ENCODE results near the gene C4orf51. TPM values are rescaled to one million over a fixed set of nuclear protein-coding genes. Genes with fewer than 3 reads are reported as not detected.
A peak's percentile ranks its signal among the peaks of the same experiment; 100 is the strongest.

The C4orf51 gene
- polyA plus RNA-seq, 1 donor from 2014 or later: not detected

DNA sequence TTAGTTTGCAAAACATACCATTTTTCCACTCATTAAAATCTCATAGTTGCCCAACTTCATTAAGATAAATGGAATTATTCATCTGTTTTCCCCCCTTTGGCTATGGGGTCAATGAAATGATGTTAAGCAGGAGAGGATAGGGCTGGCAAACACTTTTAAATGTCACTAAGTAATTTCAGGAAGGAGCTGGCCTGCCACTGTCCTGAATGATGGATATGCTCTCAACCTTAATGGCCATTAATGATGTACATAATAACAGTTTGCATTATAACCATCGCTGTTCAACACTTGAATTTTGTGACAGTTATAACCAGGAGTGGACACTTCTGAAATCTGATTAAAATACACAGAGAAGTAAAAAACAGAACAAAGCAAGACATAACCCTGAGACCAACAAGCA, 77.2 kb downstream of the C4orf51 start:
- Mint-ChIP-seq H3K4me3 (no peak overlapping the region), H3K27ac (no peak overlapping the region), H3K36me3 (peaks cover 10% of the 10 kb centered on the region), H3K27me3 (peaks cover 2% of the 10 kb centered on the region), H3K4me1 (no peaks in the 10 kb centered on the region), H3K9me3 (no peaks in the 10 kb centered on the region)

DNA sequence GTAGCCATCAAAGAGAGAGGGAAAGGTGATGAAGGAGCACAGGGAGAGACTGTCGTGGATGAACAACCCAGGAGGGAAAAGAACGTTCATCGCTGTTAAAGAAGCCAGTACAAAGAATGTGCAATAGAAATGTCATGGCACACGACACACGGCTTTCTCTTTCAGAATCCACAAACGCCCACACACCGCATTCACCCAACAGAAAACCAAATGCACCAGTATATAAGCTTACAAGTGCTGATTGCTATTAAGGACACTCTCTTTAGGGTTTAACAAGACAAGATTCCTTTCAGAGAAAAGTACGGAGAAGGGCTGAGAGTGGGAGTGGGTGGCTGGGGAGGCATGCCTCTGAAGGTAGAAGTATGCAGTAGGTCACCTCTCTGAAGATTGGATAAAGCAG, 80.2 kb downstream of the C4orf51 start:
- no peaks in the 10 kb centered on the region for H3K9me3 Mint-ChIP-seq
- H3K4me3 Mint-ChIP-seq: no peak overlapping the region
- H3K4me1 Mint-ChIP-seq: no peaks in the 10 kb centered on the region
- H3K36me3 Mint-ChIP-seq: peaks cover 17% of the 10 kb centered on the region
- H3K27me3 Mint-ChIP-seq: no peaks in the 10 kb centered on the region
- no peak overlapping the region for H3K27ac Mint-ChIP-seq

DNA sequence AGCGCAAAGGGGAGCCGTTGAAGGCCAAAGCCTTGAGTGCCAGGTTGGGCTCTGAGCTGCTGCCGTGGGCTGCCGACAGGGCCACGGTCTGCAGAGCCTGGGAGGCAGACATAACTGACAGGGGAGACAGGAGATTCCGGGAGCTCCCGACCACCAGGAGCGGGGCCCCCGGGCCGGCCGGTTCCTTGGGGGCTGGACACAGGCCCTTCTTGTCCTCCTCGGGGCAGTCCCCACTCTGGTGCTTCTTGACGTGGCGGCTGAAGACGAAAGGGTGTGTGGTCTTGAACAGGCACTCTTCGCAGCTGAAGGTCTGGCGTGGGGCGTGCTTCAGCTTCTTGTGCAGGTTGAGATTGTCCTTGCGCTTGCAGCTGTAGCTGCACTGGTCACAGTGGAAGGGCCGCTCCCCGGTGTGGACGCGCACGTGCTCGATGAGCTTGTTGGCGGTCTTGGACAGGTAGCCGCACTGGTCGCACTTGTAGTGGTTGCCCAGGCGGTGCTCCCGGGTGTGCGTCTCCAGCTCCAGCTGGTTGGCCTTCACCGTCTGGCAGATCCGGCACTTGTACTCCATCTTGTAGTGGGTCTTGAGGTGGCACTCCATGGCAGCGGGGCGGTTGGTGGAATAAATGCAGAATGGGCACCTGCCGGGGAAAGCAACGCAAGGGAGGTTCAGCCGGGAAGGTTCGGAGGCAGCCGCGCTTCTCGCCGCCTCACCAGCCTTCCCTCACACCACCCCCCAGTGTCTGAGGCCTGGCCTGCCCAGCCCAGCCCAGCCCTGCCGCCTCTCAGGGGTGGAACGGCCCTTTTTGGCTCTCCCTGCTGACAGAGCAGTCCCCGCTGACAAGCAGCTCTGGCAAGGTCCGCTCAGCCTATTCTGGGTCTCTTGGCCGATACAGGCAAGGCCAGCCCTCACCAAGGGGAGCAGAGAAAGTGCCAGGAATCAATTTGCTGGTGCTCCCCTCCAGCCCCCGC, 81.3 kb downstream of the C4orf51 start:
- H3K36me3 Mint-ChIP-seq: peaks cover 17% of the 10 kb centered on the region
- H3K4me1 Mint-ChIP-seq: peaks cover 0 to under 1% (median 0%) of the 10 kb centered on the region in 3 donors
- H3K27me3 Mint-ChIP-seq: no peaks in the 10 kb centered on the region
- no peak overlapping the region for H3K4me3 Mint-ChIP-seq
- no peak overlapping the region for H3K27ac Mint-ChIP-seq
- no peaks in the 10 kb centered on the region for H3K9me3 Mint-ChIP-seq

DNA sequence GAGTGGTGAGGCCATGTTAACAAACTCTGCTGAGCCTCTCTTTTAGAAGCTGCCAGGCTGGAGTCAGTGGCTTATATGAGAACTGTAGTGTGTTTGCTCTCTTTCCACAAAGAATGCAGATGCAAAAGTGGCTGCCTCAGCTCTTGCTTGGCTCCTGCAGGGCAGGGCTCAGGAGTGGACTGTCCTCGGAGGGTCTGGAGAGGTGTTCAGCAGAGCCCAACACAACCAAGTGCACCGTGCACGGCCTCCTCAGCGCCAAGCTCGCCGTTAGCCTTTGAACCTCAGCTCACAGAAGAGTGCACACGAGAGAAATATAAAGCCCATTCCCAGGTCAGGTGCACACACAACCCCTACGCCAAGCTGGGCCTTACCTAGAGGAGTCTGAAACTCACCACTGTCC, 82.8 kb downstream of the C4orf51 start:
- Mint-ChIP-seq H3K27ac (no peak overlapping the region), H3K36me3 (peaks cover 27% of the 10 kb centered on the region), H3K9me3 (peaks cover 0 to 4% (median 0%) of the 10 kb centered on the region in 3 donors), H3K27me3 (no peaks in the 10 kb centered on the region), H3K4me1 (peaks cover 0 to 2% (median 0%) of the 10 kb centered on the region in 3 donors), H3K4me3 (no peak overlapping the region)

DNA sequence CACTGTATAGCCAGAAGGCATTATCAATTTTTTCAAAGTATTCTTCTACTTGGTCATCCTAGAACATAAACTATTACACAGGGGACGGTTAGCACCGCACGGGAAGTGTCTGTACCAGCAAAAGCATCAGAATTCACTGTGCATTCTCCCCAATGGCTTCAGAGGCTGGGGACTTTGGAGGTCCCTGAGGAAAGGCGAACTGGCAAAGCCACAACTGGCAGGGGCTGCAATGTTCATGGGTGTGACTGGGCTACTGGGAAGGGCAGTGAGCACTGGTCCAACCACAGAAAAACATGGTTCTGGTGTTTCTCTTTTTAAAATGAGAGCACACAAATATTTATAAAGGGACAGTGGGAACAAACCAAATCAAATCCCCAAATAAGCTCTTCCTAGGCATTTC, 83.5 kb downstream of the C4orf51 start:
- peaks cover 32% of the 10 kb centered on the region for H3K36me3 Mint-ChIP-seq
- peaks cover 0 to 4% (median 0%) of the 10 kb centered on the region in 3 donors for H3K9me3 Mint-ChIP-seq
- H3K27ac Mint-ChIP-seq: no peak overlapping the region
- peaks cover 0 to 2% (median 0%) of the 10 kb centered on the region in 3 donors for H3K4me1 Mint-ChIP-seq
- H3K4me3 Mint-ChIP-seq: no peak overlapping the region
- no peaks in the 10 kb centered on the region for H3K27me3 Mint-ChIP-seq

DNA sequence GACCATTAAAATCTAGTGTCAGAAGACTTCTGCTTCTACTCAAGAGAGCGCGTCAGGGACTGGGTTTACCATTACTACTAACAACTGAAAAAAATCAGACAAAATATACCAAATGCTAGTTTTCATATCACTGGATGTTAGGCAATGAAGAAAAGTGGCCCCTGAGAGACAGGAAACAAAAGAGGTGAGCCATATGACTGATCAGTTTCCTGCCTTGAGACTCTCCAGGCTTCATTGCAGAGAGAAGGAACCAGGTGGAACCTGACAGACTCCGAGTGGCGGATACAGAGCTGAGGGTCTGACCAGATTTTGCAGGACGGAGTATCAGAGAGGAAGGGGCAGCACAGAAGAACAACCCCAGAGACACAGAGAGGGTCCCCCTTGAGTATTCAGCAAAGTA, 86.3 kb downstream of the C4orf51 start:
- peaks cover 0 to 4% (median 0%) of the 10 kb centered on the region in 3 donors for H3K4me1 Mint-ChIP-seq
- H3K36me3 Mint-ChIP-seq: peaks cover 23% of the 10 kb centered on the region
- H3K27me3 Mint-ChIP-seq: no peaks in the 10 kb centered on the region
- H3K9me3 Mint-ChIP-seq: peaks cover 0 to 4% (median 0%) of the 10 kb centered on the region in 3 donors
- H3K27ac Mint-ChIP-seq: no peak overlapping the region
- no peak overlapping the region for H3K4me3 Mint-ChIP-seq

DNA sequence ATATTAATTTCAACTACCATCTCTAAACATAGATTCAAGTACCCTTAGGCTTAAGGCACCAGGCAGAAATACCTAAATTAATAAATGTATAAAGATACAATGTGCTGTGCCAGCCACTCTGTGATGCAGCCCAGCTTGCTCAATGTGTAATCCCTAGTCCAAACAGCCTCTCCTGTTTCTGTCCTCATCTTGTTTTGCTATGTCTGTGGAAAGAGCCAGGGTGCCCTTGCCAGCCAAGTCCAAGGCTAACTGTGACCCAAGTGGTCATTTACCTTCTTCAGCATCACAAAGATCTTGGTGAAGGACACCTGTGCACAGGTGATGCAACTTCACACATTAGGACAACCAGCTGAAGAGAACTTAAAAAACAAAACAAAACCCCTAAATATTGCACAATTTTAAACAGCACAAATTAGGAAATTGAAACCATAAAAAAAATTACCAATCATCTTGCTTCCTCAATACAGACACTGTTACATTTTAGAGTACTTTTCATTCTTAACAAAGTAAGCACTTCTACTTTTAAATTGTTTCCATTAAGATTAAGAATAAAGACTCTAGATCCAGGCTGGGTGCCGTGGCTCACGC, 89.6 kb downstream of the C4orf51 start:
- H3K36me3 Mint-ChIP-seq: peaks cover 25% of the 10 kb centered on the region
- H3K27me3 Mint-ChIP-seq: no peaks in the 10 kb centered on the region
- no peak overlapping the region for H3K4me3 Mint-ChIP-seq
- H3K4me1 Mint-ChIP-seq: peaks cover 0 to 9% (median 0%) of the 10 kb centered on the region in 3 donors
- peaks cover 0 to 4% (median 0%) of the 10 kb centered on the region in 3 donors for H3K9me3 Mint-ChIP-seq
- H3K27ac Mint-ChIP-seq: no peak overlapping the region

DNA sequence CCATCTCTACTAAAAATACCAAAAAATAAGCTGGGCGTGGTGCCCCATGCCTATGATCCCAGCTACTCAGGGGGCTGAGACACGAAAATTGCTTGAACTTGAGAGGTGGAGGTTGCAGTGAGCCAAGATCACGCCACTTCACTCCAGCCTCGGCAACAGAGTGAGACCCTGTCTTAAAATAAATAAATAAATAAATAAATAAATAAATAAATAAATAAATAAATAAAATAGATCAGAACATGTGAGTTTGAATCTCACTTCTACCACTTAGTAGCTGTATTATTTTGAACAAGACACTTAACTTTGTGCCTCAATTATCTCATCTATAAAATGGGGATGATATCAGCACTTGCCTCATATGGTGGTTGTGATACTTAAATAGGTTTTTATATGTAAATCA, 90.2 kb downstream of the C4orf51 start:
- Mint-ChIP-seq H3K36me3 (peaks cover 25% of the 10 kb centered on the region), H3K4me1 (peaks cover 0 to 9% (median 0%) of the 10 kb centered on the region in 3 donors), H3K4me3 (no peak overlapping the region), H3K27ac (no peak overlapping the region), H3K9me3 (peaks cover 0 to 4% (median 0%) of the 10 kb centered on the region in 3 donors), H3K27me3 (no peaks in the 10 kb centered on the region)

DNA sequence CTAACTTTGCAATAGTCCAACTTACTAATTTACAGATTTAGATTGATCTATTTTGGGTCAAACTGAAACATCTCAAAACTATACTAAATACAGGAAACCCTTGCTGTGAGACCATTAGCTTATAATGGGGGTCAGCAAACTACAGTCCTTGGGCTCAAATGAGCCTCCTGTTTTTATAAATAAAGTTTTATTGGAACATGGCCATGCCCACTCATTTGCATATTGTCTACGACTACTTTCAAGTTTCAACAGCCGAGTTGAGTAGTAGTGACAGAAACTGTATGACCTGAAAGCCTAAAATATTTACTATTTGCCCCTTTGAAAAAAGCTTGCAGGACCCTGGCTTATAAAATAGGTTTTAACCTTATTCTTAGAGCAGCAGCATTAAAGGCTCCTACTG, 92.4 kb downstream of the C4orf51 start:
- Mint-ChIP-seq H3K9me3 (peaks cover 0 to 4% (median 0%) of the 10 kb centered on the region in 3 donors), H3K36me3 (peaks cover 23% of the 10 kb centered on the region), H3K27ac (no peak overlapping the region), H3K27me3 (no peaks in the 10 kb centered on the region), H3K4me1 (peaks cover 0 to 7% (median 0%) of the 10 kb centered on the region in 3 donors), H3K4me3 (no peak overlapping the region)

DNA sequence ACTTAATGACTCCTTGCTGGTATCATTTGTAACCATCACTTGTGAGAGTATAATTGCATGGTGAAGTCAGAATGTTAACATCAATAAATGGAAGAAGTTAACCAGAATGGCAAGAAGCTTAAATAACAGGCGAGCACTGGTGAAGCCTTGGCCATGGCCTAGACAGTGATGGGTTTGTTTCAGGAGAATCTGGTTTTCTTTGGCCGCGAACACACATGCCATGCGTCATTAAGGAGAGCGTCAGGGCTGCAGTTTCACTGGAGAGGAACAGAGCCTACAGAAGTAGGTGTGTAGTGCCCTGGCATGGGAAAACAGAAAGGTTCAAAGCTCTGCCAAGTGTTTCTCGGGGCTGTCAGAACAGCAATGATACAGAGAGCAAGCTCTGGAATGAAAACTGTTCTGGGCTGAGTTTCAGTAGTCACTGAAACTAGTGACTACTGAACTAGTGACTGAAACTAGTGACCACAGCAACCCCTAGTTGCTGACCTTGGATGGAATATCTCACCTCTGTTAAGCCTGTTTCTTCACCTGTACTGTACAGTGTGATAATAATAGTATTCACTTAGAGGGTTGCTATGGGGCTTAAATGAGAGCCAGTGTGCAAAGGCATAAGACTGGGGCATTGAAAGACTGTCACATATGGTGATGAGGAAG, 93.8 kb downstream of the C4orf51 start:
- H3K4me1 Mint-ChIP-seq: peaks cover 0 to 7% (median 0%) of the 10 kb centered on the region in 3 donors
- no peaks in the 10 kb centered on the region for H3K9me3 Mint-ChIP-seq
- H3K27me3 Mint-ChIP-seq: no peaks in the 10 kb centered on the region
- no peak overlapping the region for H3K4me3 Mint-ChIP-seq
- peak overlapping the region in 1 of 3 donors; percentile 55 for H3K27ac Mint-ChIP-seq
- H3K36me3 Mint-ChIP-seq: peaks cover 14% of the 10 kb centered on the region

DNA sequence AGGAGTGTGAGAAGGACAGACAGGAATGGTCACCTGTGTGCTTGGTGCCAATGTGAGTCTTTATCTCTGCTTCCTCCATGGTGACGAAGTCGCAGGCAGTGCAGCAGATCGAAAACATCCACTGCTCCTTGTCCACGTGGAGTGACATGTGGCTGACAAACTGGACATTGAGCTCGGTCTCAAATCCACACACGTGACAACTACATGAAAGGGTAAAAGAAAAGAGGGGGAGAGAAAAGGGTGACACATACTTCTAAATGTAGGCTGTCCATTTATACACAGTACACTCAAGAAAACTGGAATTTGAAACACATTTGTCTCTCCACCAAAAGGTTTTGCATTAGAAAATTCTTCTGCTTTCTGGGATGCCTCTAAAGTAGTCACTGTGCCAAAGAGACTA, 94.5 kb downstream of the C4orf51 start:
- no peaks in the 10 kb centered on the region for H3K27me3 Mint-ChIP-seq
- peaks cover 15% of the 10 kb centered on the region for H3K36me3 Mint-ChIP-seq
- peaks cover 0 to 7% (median 0%) of the 10 kb centered on the region in 3 donors for H3K4me1 Mint-ChIP-seq
- H3K9me3 Mint-ChIP-seq: no peaks in the 10 kb centered on the region
- no peak overlapping the region for H3K4me3 Mint-ChIP-seq
- no peak overlapping the region for H3K27ac Mint-ChIP-seq

DNA sequence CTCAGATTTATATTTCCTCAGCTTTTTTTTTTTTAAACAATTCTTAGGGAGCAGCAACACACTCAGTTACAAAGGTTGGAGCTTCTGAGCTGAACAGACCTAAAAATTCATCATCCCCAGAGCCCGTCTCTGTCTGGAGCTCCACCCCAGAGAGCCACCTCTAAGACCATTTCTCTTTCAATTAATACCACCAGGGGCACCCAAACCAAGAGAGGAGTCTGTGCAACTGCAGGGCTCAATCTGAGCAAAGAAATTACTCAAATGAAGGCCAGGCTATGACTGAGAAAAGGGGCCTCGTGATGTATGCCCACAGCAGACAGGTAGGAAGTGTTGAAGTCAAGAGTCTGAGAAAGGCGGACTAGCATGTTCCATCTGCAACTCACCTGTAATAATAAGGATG, 95.5 kb downstream of the C4orf51 start:
- Mint-ChIP-seq H3K4me1 (peaks cover 0 to 7% (median 0%) of the 10 kb centered on the region in 3 donors), H3K4me3 (no peak overlapping the region), H3K36me3 (peaks cover 16% of the 10 kb centered on the region), H3K27ac (no peak overlapping the region), H3K27me3 (no peaks in the 10 kb centered on the region), H3K9me3 (no peaks in the 10 kb centered on the region)

DNA sequence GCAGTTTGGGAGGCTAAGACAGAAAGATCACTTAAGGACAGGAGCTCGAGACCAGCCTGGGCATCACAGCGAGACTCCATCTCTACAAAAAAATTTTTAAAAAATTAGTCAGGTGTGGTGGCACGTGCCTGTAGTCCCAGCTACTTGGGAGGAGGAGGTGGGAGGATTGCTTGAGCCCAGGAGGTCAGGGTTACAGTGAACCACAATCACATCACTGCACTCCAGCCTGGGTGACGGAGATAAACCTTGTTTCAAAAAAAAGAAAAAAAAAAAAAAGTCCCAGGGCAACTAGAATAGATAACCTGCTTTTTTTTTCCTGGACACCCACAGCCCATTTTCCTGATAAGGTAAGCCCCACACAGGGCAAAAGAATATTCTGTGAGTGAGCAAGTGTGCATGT, 96.3 kb downstream of the C4orf51 start:
- H3K4me3 Mint-ChIP-seq: no peak overlapping the region
- peaks cover 16% of the 10 kb centered on the region for H3K36me3 Mint-ChIP-seq
- no peaks in the 10 kb centered on the region for H3K27me3 Mint-ChIP-seq
- H3K9me3 Mint-ChIP-seq: no peaks in the 10 kb centered on the region
- H3K4me1 Mint-ChIP-seq: peaks cover 0 to 5% (median 0%) of the 10 kb centered on the region in 3 donors
- no peak overlapping the region for H3K27ac Mint-ChIP-seq

DNA sequence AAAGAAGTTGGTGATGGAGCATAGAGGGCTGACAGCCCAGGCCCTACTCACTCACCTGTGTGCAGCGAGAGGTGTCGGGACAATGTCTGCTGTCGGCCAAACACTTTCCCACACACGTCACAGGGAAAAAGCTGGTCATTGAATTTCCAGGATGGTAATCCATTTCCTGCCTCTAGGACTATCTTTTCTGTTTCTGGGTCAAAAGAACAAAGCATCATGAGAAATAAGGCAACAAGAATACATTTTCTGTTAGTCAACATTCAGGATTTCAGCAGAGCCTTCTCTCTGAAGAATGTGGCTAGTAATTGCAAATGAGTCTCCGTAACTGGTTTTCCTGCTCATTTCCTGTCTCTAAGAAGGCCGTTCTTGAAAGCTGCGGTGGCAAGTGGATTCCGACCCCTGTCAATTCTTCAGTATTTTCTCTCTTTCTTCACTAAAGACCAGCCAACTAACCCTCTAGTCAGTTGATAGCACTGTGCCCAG, 99.4 kb downstream of the C4orf51 start:
- H3K27ac Mint-ChIP-seq: peak overlapping the region in 1 of 3 donors; percentile 60
- H3K4me3 Mint-ChIP-seq: no peak overlapping the region
- H3K4me1 Mint-ChIP-seq: no peaks in the 10 kb centered on the region
- H3K27me3 Mint-ChIP-seq: no peaks in the 10 kb centered on the region
- peaks cover 8% of the 10 kb centered on the region for H3K36me3 Mint-ChIP-seq
- peaks cover 0 to 5% (median 4%) of the 10 kb centered on the region in 3 donors for H3K9me3 Mint-ChIP-seq

DNA sequence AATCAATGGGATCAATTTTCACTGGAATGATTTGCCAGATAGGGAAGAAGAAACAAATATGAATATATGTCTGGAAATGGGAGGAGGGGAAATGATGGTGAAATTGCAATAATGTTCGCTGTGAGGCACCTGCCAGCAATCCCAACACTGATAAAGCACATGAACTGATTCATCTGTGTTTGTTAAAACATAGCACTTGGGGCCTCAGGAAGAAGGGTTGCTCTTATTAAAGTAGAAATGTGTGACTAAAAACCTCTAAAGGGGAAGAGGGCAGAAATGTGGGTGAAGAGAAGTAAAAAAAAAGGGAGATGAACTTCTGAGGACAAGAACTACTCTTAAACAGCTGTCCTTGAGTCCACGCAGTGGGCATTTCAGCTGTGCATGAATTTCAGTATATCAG, 101.4 kb downstream of the C4orf51 start:
- no peak overlapping the region for H3K4me3 Mint-ChIP-seq
- peak overlapping the region in 2 of 3 donors; percentile 4 to 47 for H3K27ac Mint-ChIP-seq
- H3K4me1 Mint-ChIP-seq: peaks cover 0 to 2% (median 0%) of the 10 kb centered on the region in 3 donors
- peaks cover 0 to 11% (median 7%) of the 10 kb centered on the region in 3 donors for H3K9me3 Mint-ChIP-seq
- H3K27me3 Mint-ChIP-seq: no peaks in the 10 kb centered on the region
- H3K36me3 Mint-ChIP-seq: peaks cover 5% of the 10 kb centered on the region
